TTC549 (cell line): ENCODE results near the gene RAB14.

Source experiments
- FAIRE-seq: peaks from 2 replicates; lab custom pipeline; 2012; peaks lifted over from hg19 to GRCh38; lab: Jason Lieb, UNC

RAB14 gene

DNA sequence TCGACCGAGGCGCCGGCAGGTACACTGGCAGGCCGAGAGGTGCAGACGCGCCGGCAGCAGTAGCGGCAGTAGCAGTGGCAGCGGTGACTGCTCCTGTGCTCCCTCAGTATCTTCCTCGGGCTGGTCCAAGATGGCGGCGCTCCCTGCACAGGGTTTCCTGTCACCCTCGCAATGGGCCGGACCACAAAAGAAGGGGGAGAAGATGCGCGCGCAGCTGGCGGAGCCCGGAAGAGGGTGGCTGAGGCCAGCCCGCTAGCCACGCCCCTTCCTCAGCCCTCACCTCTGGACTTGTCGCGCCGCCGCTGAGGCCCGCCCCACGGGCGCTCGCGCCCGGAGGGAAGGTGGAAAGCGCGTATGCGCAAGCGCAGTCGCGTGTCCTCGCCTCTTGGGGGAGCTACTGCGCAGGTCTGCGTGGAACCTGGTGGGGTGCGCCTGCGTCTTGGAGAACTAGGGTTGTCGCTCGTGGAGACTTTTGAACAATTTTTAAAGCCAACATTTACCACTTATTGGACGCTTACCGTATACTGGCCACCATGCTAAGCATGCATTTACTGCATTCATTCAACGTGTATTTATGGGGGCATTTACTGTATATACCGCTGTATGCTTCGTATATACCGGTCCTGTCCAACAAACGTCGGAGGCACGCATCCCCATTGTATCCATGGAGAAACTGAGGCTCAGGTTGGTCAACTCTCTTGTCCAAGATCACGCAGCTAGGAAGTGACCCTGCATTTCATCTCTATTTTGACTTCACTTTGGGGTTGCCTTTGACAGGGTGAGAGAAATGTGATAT is at the start of gene RAB14:
Gene RAB14 (minus strand): TSS at position 132 of the 796 bp plus-strand sequence. CDS start 8,457 bp downstream, outside the sequence.
- peak; percentile 89 for FAIRE-seq

DNA sequence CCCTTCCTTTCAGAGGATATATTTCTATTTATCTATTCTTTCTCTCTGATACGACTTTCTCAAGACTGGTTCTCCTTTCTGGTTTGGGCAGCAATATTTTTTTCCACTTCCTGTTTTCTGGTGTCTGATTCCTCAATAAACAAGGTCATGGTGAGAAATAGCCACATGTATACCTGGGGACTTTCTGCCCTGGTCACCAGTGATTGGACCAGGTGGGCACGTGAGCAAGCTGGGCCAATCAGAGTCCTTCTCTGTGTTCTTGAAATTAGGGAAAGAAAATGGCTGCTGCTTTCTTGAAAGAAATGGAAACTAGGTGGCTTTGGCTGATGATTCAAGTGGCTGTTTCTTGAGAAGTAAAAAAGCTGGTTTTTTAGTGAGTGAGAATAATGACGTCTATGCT is 47.9 kb upstream of the RAB14 start:
- no peak for FAIRE-seq

DNA sequence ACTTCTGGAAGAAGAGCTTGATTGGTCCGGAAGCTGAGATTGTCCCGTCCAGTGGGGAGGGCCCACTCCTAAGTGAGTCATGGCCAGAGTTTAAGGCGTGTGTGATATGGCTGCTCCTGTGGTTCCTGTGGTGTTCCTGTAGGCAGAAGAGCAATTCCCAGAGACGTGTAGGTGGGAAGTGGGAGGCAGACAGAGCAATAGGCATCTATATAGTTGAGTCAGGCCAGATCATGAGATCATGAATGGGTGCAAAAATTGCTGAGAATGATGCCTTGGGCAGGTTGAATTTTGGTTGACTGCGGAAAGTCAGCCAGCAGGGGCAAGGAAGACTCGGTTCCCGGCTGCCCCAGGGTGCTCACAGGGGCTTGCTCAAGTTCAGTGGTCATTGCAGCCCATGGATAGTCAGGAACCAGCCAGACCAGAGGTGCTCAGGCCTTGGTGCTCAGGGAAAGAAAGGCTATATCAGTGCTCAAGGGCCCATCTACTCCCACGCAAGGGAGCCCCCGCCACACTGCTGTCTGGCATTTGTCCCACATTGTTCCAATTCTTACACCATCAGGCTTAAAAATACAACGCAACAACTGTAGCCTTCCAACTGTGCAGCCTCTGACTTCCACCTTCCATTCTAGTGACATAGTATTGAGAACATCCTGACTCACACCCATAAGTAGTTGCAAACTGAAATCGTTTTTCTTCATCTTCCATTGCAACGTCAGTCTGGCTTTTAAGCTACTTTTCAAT is 45.3 kb upstream of the RAB14 start:
- FAIRE-seq = no peak

DNA sequence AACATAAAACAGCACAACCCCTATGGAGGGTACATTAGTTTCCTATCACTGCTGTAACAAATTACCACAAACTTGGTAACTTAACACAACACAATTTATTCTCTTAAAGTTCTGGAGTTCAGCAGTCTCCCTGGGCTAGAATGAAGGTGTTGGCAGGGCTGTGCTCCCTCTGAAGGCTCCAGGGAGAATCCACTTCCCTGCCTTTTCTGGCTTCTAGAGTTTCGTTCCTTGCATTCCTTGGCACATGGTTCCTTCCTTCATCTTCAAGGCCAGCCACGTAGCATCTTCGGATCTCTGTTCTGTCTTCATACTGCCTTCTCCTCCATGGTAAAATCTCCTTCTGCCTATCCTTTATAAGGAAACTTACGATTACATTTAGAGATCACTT is 41.3 kb upstream of the RAB14 start:
- FAIRE-seq = no peak

DNA sequence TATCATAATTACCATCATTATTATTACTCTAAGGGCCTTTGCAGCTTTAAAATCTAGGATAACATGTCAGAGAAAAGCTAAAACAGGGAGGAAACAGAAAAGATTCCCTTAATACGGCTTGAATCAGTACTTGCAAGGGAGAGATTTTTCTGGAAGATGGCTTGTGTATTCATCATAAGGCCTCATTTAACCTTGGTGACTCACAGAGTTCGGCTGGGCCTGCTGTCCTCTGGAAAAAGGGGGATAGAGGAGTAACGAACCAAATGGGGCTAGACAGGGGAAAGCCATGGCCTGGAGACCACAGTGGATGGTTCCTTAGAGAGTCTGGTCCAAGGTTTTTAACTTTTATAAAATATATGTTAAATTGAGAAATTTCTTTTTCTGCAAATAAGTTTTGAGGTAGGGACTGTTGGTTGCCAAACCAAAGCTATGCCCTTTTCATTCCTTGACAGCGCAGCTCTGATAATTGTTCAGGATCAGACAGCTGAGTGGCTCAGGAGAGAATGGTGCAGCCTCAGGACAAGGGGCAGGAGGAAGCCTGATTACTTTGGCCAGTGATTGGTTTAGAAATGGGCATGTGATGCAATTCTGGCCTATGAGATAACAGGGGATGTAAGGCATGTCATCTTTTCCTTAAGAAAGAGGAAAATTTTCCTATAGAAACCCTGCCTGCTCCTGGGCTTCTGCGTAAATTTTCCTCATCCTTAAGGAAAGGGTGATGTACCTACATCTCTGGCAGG is 40.7 kb upstream of the RAB14 start:
- no peak for FAIRE-seq

DNA sequence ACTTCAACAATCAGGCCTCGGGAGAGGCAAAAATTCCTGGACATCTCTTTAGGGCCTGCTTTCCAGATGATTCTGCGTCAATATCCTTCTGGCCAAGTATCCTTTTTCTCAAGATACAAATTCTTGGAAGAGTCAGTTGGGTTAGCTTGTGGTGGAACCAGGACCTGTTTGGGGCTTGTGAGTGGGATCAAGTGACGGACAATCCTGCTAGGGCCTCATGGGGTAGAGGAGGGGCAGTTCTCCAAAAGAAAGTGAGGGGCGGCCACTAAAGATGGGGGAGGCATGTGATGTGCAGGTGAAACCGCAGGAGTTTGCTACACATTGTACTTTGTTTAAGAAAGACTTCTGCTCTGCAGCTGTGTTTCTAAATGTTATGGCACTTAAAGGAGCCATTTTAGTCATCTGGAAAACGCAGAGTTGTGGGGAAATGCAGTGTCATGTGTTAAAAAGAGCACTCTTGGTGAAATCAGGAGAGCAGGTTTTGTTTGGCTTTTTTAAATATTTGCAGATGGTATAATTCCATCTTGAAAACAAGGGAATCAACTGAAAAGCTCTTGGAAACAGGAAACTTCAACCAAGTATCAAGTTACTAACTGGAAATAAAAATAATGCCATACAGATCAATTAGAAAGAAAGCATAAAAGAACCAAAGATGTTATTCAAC is 38.9 kb upstream of the RAB14 start:
- no peak for FAIRE-seq

DNA sequence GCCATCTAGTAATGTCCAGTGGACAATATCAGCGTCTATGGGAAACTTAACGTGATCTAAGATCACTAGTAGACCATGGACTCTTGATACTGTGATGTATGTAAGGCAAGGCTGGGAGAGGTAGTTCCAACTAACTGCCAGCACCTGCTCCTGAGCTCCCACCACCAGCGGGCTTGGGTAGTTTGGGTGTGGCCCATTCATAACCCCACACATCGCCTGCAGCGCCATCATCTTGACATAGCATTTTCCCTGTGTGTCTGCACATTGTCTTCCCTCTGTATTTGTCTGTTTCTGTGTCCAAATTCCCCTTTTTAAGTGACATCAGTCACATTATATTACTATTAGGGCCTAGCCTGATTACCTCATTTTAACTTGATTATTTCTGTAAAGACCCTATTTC is 38.2 kb upstream of the RAB14 start:
- no peak for FAIRE-seq

DNA sequence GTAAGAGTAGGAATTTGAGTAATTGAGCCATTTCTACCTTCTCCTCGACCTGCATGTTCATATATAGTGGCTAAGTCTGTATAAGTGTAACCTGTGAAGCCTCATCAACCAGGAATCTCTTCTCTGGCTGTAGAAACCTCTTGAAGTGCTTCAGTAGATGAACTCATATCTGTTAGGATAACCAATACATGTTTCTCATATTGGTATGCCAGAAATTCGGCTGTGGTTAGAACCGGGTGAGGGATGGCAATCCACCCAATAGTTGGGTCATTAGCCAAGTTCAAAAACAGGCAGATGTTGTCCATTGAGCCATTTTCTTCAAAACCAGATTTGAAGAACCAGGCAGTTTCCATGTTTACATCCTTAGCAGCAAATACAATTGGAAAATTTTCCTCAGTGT is 37.4 kb upstream of the RAB14 start:
- FAIRE-seq = no peak

DNA sequence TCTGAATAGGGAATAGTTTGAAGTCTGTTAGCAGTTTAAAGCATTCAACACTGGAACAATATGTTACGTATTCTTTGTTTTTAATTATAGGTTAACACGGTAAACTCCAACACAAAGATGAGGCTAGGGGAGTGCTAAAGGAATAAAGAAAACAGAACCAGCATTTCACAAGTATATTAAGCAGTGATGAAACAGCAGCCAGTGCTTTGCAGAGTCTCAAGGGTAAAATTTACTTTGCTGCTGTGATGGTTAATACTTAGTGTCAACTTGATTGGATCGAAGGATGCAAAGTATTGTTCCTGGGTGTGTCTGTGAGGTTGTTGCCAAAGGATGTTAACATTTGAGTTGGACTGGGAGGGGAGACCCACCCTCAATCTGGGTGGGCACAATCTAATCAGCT is 36.2 kb upstream of the RAB14 start:
- no peak for FAIRE-seq

DNA sequence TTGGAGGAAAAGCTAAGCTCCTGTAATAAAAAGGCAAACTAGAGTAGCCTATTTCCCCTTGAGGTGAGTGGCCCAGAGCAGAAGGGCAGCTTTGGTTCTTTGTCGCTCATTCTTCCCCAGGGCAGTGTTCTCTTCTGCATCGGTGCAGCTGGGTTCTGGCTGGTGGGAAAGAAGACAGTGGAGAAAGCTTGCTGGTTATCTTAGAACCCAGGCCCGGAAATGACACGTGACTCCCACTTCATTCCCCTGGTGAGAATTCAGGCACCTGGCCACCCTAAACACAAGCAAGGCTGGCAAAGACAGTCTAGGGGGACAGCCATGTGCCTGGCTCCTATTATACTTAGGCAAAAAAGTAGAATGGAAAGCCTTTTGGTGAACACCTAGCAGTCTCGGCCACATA is 33.8 kb upstream of the RAB14 start:
- FAIRE-seq = no peak

DNA sequence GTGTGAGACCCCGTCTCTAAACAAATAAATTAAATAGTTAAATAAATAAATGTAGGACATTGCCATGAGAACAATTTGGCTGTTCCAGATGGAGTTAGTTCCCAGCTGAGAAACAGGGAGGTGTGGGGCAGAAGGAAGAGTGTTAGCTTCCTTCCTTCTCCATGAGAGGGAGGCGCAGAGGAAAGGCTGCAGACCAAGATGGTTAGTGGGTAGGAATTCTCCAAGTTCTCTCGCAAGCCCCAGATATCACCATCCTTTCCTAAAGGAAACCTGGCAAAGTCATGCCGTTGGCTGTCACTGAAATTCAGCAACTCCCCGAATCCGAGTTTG is 33.1 kb upstream of the RAB14 start:
- no peak for FAIRE-seq

DNA sequence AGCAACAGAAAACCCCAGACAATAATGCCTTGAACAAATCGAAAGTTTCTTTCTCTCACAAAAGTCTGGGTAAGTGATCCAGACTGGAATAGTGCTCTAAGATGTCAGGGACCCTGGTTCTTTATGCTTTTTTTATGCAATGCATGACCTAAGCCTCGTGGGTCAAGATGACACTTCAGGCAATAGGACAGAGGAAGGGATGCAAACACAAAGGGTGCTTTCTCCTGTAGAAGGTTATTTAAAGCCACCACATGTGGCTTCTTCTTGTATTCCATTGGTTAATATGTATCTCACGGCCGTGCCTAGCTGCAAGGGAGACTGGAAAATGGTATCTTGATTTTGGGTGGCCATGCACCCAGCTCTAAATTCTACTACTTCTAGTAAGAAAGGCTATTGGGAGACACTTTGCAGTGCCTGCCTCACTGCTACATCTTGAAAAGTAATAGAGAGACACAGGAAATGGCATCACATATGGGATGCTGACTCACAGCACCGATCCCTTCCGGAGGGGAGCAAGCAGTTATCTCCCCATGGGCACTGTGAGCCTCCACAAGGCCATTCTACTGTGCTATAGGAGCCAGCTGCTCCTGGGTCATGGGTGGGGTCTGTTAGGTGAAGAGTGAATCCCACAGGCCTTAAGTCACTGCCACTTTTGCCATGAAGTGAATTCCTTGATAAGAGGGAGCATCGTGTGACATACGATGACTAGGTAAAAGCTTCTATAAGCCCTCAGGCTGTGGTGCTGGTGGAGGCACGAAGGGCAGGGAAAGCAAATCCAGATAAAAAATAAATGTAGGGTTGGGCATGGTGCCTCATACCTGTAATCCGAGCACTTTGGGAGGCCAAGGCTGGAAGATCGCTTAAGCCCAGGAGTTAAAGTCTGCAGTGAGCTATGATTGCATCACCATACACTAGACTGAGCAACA is 32.5 kb upstream of the RAB14 start:
- FAIRE-seq = no peak

DNA sequence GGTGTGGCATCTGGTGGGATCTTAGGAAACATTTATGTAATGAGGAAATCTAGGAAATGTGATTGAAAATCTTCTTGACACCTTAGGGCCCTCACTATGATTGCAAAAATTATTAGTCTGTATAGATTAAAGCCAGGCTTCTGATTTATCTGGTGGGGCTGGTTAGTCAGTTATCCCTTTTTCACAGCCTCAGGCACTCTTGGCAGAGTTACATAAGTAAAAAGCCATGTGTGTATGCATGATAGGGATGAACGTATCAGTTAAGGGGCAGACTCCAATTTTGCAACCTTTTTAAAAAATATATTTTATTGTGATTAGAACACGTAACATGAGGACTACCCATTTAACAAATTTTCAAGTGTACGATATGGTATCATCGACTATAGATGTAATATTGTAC is 30.6 kb upstream of the RAB14 start:
- FAIRE-seq = no peak

DNA sequence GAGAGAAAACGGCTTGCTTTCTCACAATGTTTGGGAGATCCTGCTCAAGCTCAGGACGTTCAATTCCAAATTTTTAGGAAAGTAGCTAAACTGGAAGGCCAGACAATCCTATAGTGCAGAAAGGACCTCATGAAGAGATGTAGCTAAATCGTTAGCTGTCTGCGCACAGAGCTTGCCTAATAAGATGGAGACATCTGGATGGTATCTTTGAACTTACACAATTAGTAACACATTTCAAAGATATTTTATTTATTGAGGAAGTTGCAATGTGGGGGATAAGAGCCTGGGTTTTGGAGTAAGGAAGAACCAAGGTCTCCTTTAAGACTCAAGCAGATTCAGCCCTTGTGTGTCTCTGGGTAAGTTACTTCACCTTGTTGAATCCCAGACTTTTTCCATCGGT is 28.6 kb upstream of the RAB14 start:
- FAIRE-seq = no peak

DNA sequence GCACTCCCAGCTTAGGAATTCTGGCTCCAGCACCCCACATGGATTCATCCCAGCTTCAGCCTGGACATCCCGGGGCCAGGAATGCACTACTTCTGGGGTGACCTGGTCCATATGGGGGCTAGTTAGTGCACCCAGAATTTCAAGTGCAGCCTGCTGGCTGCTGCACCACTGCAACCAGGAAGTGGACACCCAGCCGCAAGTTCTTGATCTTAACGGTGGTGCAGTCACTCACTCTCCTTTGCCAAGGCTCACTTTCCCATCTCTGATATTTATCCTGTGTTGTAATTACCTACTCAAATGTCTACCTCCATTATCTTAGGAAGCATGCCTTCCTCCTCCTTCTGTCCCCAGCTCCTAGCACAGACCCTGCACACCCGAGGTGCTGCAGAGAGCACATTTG is 26.2 kb upstream of the RAB14 start:
- FAIRE-seq = no peak

DNA sequence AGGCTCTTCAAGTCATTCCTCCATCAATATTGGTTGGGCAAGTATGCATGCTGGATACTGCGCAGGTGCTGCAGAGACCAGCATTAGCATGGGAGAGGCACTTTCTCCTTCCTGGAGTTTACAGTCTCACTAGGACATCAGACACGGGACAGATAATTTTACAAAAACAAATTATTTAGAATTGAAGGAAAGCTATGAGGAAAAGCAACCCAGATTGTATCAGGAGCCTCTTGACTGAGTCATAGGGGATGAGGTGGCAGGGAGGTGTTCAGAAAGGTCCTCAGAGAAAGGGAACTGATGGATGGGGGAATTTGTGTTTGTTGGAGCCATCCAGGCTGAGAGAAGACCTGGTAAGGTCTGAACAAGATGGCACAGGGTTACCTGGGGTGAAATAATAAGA is 24.5 kb upstream of the RAB14 start:
- FAIRE-seq = no peak

DNA sequence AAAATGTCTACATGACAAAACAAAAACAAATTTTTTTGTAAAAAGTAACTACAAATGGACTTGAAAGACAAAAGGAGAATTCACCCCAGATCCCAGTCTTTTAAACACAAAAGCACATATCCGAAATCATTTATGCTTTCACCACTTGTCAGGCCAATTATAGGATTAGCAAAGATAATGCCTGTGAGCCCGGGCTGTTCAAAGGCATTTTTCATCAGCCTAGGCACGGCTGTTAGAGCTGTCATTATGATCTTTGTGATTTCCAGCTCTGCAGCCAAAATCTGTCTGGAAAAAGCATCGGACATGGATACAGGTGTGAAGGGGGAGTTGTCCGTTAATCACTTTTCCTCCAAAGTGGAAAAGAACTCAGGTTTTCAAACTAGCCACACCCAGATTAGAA is 23.6 kb upstream of the RAB14 start:
- FAIRE-seq = no peak

DNA sequence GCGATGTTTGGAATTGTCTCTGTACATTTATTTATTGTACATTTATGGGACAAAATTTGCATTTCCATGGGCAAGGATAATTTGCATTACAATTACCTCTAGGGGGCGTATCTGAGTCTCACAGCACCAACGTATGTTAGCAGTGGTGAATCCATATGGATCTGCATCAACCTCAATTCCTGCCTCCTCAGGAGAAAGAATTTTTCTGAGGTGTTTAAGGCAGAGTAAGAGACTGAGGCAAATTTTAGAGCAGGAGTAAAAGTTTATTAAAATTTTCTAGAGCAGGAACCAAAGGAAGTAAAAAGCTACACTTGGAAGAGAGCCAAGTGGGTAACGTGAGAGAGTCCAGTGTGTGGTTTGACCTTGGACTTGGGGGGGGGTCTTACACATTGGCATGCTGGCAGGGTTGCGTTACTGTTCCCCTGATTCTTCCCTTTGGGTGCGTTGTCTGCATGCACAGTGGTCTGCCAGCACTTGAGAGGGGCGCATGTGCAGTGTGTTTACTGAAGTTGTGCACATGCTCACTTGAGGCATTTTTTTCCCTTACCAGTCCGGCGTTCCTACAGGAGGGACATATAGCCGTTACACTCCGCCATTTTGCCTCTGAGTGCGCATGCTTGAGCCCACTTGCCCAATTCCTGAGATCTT is 21.0 kb upstream of the RAB14 start:
- FAIRE-seq = peak; percentile 58

DNA sequence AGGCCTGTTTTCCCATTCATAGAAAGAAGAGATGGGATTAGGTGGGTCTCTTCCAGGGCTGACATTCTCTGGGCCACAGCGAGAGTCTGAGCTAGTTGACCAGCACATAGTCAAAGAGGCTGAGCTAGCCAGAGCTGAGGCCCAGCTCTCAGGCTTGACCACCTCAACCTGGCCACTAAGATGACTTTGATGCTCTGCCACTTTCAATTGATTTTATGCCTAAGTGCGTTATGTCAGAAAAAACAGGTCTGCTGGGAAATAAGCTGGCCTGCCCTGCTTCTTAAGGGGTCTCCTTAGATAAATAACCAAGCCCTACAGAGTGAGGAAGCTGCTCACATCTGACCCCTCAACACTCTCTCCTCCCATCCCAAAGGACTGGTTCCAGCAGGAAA is 20.0 kb upstream of the RAB14 start:
- no peak for FAIRE-seq

DNA sequence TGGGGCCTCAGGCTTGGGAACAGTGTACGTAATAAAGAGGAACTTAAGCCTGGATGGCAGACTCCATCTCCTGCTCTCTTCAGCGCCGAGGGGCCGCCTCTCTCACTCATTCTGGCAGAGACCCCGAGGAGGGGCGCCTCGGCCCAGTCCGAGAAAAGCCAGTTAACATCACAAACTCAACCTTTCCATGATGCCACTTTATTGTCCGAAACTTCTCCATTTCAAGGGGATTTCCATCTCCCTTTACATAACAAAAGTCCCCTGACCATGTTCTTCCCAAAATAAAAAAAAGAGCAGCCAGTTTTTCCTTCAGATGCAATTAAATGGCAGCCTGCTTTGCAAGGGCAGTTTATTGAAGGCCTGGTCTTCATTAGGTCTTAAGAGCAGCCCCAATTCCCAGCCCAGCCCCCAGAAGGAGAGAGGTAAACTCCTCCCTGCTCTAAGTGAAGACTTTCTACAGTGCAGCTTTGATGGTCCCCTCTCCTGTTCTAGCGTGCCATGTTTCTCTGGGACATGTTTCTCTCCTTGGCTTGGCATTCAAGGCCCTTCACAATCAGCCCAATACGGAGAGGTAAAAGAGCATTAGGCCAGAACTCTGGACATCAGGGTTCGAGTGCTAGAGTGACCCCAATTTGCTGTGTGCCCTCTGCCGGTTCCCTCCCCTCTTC is 19.5 kb upstream of the RAB14 start:
- FAIRE-seq = no peak

DNA sequence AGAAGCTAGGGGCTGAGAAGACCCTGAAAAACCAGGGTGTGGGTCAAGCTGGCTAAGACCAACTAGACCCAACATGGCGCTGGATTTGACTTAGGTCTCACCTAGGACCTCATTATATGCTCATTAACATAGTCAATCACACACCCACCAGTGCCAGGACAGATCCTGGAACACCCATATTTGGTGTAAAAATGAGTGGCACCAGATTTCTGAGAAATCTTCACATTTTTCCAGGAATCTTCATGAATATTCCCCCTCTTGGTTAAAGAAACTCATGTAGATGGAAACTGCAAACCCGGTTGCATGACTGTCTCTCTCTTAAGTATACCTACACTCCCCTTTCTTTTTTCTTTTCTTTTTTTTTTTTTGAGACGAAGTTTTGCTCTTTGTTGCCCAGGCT is 17.9 kb upstream of the RAB14 start:
- no peak for FAIRE-seq
